22Rv1 (cell line): ENCODE measurements around the gene EEF2.

Experiments
- H3K27ac ChIP-seq: fragments of 450-650 bp; 2 replicates; pipeline ENCODE4 v1.5.1; 2017
- ZFX ChIP-seq: fragments of 450-650 bp; IDR thresholded peaks from 2 replicates; pipeline ENCODE4 v1.6.1; 2017; ENCODE audit warnings: antibody characterized with exemption, borderline replicate concordance
- TF ChIP-seq, protein P1 (sequence below): fragments of 450-650 bp; IDR thresholded peaks from 2 replicates; pipeline ENCODE4 v1.5.1; 2017; ENCODE audit warnings: mild to moderate bottlenecking

Gene EEF2

DNA sequence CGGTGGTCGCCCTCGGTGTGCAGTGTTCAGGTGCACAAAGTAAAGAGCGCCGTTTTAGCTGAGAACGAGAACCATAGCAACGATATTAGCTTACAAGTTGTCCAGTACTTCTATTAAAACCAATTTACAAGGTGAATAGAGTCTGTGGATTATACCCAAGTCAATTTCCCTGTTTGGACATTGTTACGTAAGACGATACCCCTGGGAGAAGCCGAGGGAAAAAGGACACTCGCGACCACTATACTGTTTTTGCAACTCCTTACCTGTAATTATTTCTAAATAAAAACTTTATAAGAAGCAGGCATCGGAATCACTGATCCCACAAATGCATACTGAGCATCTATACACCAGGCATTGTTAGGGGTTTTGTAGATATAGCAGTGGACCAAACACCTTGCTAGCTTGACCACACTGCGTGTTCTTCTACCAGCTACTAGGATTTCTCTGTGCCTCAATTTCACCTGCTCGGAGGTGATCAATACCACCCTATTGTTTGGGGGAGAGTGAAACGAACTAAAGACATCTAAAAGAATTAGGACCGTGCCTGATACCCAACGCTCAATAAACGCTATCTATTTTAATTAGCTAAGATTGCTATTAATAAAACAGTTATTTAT, 488 bp upstream of the EEF2 start:
- TF ChIP-seq, protein P1, sequence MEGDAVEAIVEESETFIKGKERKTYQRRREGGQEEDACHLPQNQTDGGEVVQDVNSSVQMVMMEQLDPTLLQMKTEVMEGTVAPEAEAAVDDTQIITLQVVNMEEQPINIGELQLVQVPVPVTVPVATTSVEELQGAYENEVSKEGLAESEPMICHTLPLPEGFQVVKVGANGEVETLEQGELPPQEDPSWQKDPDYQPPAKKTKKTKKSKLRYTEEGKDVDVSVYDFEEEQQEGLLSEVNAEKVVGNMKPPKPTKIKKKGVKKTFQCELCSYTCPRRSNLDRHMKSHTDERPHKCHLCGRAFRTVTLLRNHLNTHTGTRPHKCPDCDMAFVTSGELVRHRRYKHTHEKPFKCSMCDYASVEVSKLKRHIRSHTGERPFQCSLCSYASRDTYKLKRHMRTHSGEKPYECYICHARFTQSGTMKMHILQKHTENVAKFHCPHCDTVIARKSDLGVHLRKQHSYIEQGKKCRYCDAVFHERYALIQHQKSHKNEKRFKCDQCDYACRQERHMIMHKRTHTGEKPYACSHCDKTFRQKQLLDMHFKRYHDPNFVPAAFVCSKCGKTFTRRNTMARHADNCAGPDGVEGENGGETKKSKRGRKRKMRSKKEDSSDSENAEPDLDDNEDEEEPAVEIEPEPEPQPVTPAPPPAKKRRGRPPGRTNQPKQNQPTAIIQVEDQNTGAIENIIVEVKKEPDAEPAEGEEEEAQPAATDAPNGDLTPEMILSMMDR: no peak

DNA sequence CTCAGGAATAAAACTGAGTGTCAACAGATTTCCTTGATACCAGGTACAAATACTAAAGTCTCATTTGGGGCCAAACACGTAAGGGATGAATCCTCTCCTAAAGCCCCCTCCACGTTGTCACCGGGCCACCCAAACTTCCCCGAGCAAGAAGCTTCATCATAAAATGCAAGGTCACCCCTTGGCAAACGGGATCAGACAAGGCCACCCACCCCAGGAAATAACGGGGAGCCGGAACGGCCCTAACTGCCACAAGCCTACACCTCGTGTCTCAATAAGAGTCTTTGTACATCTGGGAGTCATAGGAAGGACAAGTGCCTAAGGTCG, 717 bp downstream of the EEF2 start:
- H3K27ac ChIP-seq: peak overlapping the region; percentile 94
- TF ChIP-seq ZFX: no peak
- TF ChIP-seq, protein P1: no peak

More for the DNA sequence above, 488 bp upstream of the EEF2 start:
- H3K27ac ChIP-seq: peak overlapping the region; percentile 94

DNA sequence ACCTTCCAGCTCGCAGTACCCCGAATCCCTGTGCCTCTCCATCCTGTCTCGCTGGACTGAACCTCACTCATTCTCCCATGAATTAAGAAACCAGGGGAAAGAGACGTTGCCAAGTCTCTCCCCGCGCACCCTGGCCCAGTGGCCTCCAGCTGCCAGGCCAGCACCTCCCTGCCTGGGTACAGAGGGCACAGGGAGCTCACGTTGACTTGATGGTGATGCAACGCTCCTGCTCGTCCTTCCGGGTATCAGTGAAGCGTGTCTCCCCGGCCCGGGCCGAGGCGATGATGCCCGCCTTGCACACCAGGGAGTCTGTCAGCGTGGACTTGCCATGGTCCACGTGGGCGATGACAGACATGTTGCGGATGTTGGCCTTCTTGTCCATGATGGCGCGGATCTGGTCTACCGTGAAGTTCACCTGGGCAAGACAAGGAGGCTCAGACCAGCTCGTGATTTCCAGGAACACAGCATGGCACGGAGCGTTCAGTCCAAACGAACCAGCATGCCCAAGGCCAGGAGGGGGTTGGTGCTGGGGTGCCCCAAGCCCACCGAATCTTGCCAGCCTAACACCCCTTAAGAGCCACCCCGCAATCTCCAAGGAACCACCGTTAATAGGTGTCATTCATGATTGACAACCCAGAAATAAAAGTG, 1.2 kb downstream of the EEF2 start:
- H3K27ac ChIP-seq: peak overlapping the region; percentile 94
- TF ChIP-seq, protein P1: no peak
- no peak for TF ChIP-seq ZFX

DNA sequence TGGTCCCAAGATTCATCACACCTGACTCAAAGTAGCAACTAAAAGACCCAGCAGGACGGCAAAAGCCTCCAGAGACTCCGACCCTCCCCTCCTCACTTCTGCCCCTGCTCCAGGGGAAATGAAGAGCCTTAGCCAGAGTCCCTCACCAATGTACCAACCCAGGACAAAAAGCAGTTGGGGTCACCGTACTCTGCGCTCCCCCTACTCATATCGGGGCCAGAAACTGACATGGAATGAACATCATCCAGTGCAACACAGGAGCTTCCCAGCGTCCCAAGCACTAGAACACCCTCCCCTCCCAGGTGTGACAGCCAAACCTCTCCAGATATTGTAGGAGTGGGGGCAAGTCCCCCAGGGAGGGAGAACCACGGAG, 1.7 kb downstream of the EEF2 start:
- no peak for TF ChIP-seq ZFX
- TF ChIP-seq, protein P1: no peak
- H3K27ac ChIP-seq: peak overlapping the region; percentile 94

DNA sequence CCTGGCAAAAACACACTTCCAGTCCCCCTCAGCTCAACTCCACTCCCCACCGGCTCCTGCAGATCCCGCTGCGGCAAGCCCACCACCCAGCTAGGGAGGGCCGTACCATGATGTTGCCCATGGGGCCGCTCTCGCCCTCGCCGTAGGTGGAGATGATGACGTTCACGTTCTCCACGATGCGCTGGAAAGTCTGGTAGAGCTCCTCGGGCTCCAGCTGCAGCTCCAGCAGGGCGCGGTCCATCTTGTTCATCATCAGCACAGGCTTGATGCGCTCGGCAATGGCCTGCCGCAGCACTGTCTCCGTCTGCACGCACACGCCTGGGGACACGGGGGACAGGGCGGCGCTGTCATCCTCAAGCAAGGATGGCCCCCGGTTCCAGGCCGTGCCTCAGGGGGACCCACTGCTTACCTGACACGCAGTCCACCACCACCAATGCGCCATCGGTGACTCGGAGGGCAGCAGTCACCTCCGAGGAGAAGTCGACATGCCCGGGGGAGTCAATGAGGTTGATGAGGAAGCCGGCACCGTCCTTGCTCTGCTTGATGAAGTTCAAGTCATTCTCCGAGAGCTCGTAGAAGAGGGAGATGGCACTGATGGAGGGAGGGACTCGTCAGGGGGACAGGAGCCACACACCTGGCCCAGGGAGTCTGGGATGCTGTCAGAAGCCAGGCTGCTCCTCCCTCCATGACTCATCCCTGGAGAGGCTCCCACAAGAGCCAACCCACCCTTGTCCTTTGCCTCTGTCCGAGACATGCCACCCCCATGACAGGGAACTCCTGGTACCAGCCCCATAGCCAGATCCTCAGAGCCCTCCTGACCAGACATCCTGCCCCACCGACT, 2.3 kb downstream of the EEF2 start:
- peak overlapping the region; percentile 94 for H3K27ac ChIP-seq
- no peak for TF ChIP-seq ZFX
- TF ChIP-seq, protein P1: no peak

DNA sequence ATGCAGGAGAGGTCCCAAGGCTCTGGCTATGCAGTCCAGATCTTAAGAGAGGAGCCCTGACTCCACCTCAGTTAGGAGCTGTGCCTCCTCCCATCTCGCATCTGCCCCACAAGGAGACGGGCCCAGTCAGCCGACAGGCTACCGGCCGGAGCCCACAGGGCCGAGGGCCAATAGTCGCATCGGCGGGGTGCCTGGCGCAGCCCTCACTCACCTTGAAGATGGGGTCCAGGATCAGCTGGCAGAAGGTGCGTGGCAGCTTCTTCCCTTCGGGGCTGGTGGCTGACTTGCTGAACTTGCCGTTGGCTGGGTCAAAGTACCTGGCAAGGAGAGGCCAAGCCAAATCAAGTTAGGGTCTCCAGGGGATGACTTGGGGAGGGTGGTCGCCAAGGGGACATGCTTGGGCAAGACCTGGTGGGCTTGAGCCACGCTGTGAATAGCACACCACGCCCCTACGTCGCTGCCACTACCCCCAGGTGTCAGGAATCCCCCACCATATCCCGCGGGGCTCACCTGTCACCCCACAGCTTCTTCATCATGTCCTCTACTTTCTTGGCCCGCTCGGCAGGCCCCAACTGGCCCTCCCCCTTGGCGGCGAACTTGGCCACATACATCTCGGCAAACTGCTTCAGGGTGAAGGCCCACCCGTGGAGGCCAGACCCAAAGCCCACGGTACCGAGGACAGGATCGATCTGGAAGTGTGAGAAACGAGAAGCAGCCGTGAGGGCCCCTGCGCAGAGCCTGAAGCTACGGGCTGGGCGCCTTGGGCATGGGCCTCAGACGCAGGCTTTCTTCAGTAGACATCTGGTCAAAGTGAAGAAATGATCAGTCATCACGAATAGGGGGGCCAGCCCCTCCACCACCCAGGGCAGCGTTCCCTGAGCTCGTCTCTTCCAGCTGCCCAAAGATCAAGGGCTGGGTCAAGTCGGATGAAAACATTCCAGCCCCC, 3.3 kb downstream of the EEF2 start:
- TF ChIP-seq, protein P1: no peak
- TF ChIP-seq ZFX: no peak
- peak overlapping the region; percentile 94 for H3K27ac ChIP-seq
